ENCODE data around the gene SETD4.

- TF ChIP-seq EZH2 (IDR thresholded peaks at IDR 0.05; ENCODE audit: insufficient read depth, poor library complexity, severe bottlenecking) (no peak), EZH2phosphoT487 (IDR thresholded peaks at IDR 0.05; ENCODE audit: insufficient read depth, low read depth) (no peak)
Measured at GRCh38 chr21:36097427-36098181, 37.3 kb upstream of the SETD4 start.
